Myometrial cell (primary cell): ENCODE measurements around the gene APPBP2. TPM values are rescaled to one million over a fixed set of nuclear protein-coding genes. Genes with fewer than 3 reads are reported as not detected.

Experiments used
- total RNA-seq: library from RNA; depleted of rRNA; stranded (reverse); fragments of >200 nt; gene quantifications from 2 replicates; pipeline ENCODE4 v1.2.3, GENCODE V29; 2015

APPBP2 gene, protein sequence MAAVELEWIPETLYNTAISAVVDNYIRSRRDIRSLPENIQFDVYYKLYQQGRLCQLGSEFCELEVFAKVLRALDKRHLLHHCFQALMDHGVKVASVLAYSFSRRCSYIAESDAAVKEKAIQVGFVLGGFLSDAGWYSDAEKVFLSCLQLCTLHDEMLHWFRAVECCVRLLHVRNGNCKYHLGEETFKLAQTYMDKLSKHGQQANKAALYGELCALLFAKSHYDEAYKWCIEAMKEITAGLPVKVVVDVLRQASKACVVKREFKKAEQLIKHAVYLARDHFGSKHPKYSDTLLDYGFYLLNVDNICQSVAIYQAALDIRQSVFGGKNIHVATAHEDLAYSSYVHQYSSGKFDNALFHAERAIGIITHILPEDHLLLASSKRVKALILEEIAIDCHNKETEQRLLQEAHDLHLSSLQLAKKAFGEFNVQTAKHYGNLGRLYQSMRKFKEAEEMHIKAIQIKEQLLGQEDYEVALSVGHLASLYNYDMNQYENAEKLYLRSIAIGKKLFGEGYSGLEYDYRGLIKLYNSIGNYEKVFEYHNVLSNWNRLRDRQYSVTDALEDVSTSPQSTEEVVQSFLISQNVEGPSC
- total RNA-seq: 23.9 and 30.5 TPM in 2 replicates

GRCh38 chr17:60525685-60526514, at the start of gene APPBP2:
Gene APPBP2, minus strand, starts transcription at chr17:60526242. Its CDS starts 311 bp downstream, at chr17:60525931.

DNA sequence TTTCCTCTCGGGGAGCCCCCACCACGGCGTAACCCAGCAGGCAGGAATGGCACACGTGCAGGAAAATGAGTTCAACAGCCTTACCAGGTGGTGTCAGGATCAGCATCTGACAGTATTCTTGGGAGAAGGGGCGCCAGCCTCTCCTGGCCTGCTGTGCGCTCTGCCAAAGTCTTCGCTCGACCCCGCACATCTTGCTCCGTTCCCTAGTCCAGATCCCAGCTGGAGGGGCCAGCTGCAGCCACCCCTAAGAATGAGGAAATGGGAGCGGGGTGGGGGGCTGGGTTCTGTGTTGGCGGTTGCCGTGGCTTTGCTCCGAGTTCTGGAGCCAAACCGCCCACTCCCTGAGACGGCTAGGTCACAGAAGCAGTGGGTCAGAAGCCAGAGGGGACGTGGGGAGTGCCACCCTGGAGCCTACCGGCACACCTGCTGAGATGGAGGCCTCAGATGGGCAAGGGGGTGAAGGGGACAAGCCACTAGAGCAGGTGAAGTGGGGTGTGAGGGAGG, 103.8 kb downstream of the APPBP2 start, which contains the start of gene CHCT1:
Gene CHCT1, plus strand, starts transcription at position 328 of the 504 bp plus-strand sequence. Its CDS starts 104 bp downstream, at position 432.

Other genes starting within 250 kb of the APPBP2 start
- 27.7 and 34.6 TPM in 2 replicates for gene USP32, start 134.1 kb downstream of the APPBP2 start, total RNA-seq
- gene CHCT1, start 103.8 kb downstream of the APPBP2 start, total RNA-seq: not detected in 2 replicates
- gene PPM1D, start 74.0 kb upstream of the APPBP2 start, total RNA-seq: 7.1 and 8.9 TPM in 2 replicates
- 7.5 and 8.9 TPM in 2 replicates for gene BCAS3, start 151.6 kb upstream of the APPBP2 start, total RNA-seq